Naive thymus-derived CD8-positive, alpha-beta T cell (primary cell): ENCODE results near the gene SCUBE2. TPM values are rescaled to one million over a fixed set of nuclear protein-coding genes. Genes with fewer than 3 reads are reported as not detected.

Experiments
- ATAC-seq, 2 donors: fragments of 150-1000 bp; cut with Tn5 transposase in 1 of 2; sonication (Bioruptor Pico), chemical (Tn5 transposase) in 1 of 2; 1 replicate in 1 of 2; 2 replicates in 1 of 2; pipeline ENCODE4 v1.10.0; 2021; ENCODE audit warnings: mild to moderate bottlenecking in 2 of 2, moderate library complexity in 2 of 2
- POLR2A ChIA-PET: fragments of 350-600 bp; sonication (Branson Sonifier 250); formaldehyde crosslinking; loops from one replicate; lab custom pipeline; 2021; ENCODE audit warnings: antibody characterized with exemption; lab: Charles Lee
- DNase-seq, 10 donors: peaks; one replicate each; pipeline versions ENCODE4 v3.0.0 to v3.0.0-alpha.2; 2020 to 2022
- H3K27ac Mint-ChIP-seq, 10 donors: one replicate each; pipeline ENCODE4 v1.8.0; 2020 to 2022; ENCODE audit warnings: mild to moderate bottlenecking in 10 of 10, mixed read lengths in 10 of 10, moderate library complexity in 4 of 10, inconsistent platforms in 1 of 10
- H3K27me3 Mint-ChIP-seq, 5 donors: one replicate each; pipeline ENCODE4 v1.8.0; 2021 to 2022; ENCODE audit warnings: mixed read lengths in 5 of 5
- H3K36me3 Mint-ChIP-seq, 3 donors: one replicate each; pipeline ENCODE4 v1.8.0; 2020 to 2022; ENCODE audit warnings: mixed read lengths in 3 of 3, mild to moderate bottlenecking in 2 of 3, inconsistent platforms in 1 of 3
- H3K4me1 Mint-ChIP-seq, 4 donors: one replicate each; pipeline ENCODE4 v1.8.0; 2021 to 2022; ENCODE audit warnings: mixed read lengths in 4 of 4
- H3K4me3 Mint-ChIP-seq, 10 donors: one replicate each; pipeline ENCODE4 v1.8.0; 2020 to 2022; ENCODE audit warnings: mild to moderate bottlenecking in 10 of 10, mixed read lengths in 10 of 10, moderate library complexity in 6 of 10, inconsistent platforms in 1 of 10
- H3K9me3 Mint-ChIP-seq, 9 donors: one replicate each; pipeline ENCODE4 v1.8.0; 2020 to 2022; ENCODE audit warnings: mixed read lengths in 9 of 9, mild to moderate bottlenecking in 3 of 9, inconsistent platforms in 1 of 9, moderate library complexity in 1 of 9
- polyA plus RNA-seq, 3 donors: library from polyadenylated mRNA; unstranded; fragments of 300-500 nt; fragmentation: Illumina TruSeq; gene quantifications; one replicate each; pipeline ENCODE4 v1.2.3, GENCODE V29; 2021
- total RNA-seq, 8 experiments: library from RNA in 2 of 8; stranded (reverse) in 2 of 8; gene quantifications; one replicate each; pipeline ENCODE4 v1.2.3 and lab custom pipeline; 2021 to 2026

Gene SCUBE2
- total and polyA plus RNA-seq, 5 experiments from 2014 or later = 0.96 TPM; not detected in 4

DNA sequence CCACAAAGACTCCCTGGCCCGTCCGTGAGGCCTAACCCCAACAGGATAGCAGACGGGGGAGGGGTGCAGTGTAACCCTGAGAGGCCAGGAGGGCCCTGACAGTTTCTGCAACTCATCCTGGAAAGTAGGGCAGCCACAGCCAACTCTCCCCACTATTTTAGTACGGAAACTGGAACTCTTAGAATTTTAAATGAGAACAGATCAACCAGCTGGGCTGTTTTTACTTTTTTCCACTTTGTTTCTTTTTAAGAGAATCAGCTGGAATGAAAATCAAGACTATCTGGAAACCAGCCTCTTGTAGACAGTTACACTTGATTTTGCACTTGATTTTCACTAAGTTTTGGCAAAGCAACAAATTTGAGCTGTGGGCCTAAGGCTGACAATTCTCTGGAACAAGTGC lies 44.9 kb downstream of the SCUBE2 start:
- Mint-ChIP-seq H3K9me3 (no peaks in the 10 kb centered on the region), H3K4me1 (no peaks in the 10 kb centered on the region), H3K27me3 (peaks cover 0 to 3% (median 0%) of the 10 kb centered on the region in 5 donors), H3K4me3 (no peak overlapping the region), H3K27ac (no peak overlapping the region), H3K36me3 (no peaks in the 10 kb centered on the region)
- no peak for ATAC-seq
- no peak for DNase-seq
- POLR2A ChIA-PET = no interaction called here

DNA sequence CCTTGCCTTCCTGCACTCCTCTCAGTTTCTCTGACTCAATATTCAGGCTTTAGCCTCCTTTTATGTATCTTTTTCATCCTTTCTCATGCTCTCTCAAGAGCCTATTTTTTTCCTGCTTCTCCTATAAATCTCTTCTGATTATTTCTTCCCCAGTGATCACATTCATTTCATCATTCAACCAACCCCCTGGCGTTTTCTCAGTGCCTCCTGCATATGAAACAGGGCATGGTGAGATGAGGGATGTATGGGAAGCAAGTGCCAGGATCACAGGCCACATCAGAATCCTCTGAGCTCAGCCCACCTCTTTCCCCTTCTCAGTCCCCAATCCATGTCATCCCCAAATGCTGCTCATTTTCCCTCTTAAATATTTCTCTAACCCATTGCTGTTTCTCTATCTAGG lies 48.9 kb downstream of the SCUBE2 start:
- DNase-seq (no peak), ATAC-seq (no peak)
- Mint-ChIP-seq H3K27me3 (peaks cover 4 to 14% (median 9%) of the 10 kb centered on the region in 5 donors), H3K4me1 (no peaks in the 10 kb centered on the region), H3K4me3 (no peak overlapping the region), H3K27ac (no peak overlapping the region), H3K9me3 (no peaks in the 10 kb centered on the region), H3K36me3 (no peaks in the 10 kb centered on the region)
- POLR2A ChIA-PET = no interaction called here

DNA sequence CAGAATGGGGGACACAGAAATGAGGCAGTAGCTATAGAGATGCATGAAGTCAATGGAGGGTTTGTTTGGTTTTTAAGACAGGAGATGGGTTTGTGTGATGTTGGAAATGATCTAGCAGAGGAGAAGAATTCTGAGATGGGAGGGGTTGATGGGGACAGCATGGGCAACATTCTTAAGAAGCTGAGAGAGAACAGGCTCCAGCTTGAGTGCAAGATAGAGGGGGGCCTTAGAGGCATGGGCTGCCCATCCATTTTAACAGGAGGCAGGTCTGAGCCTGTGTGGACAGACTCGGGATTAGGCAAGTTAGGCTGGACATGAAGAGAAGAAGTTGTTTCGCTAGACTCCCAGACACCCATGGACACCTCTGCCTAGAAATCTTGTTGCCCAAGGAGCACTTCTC lies 49.7 kb downstream of the SCUBE2 start:
- Mint-ChIP-seq H3K36me3 (no peaks in the 10 kb centered on the region), H3K27me3 (peaks cover 4 to 14% (median 9%) of the 10 kb centered on the region in 5 donors), H3K4me1 (no peaks in the 10 kb centered on the region), H3K9me3 (no peaks in the 10 kb centered on the region), H3K27ac (no peak overlapping the region), H3K4me3 (no peak overlapping the region)
- DNase-seq (no peak), ATAC-seq (no peak)
- POLR2A ChIA-PET = no interaction called here

DNA sequence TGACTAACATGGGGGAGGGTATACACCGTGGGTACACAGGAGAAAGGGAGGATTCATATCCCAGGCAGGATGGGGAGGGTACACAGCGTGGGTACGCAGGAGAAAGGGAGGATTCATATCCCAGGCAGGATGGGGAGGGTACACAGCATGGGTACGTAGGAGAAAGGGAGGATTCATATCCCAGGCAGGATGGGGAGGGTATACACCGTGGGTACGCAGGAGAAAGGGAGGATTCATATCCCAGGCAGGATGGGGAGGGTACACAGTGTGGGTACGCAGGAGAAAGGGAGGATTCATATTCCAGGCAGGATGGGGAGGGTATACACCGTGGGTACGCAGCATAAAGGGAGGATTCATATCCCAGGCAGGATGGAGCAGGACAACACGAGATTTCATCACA lies 51.0 kb downstream of the SCUBE2 start:
- DNase-seq (no peak), ATAC-seq (no peak)
- Mint-ChIP-seq H3K27ac (no peak overlapping the region), H3K4me3 (no peak overlapping the region), H3K4me1 (no peaks in the 10 kb centered on the region), H3K9me3 (no peaks in the 10 kb centered on the region), H3K27me3 (peaks cover 4 to 14% (median 9%) of the 10 kb centered on the region in 5 donors), H3K36me3 (no peaks in the 10 kb centered on the region)
- POLR2A ChIA-PET = no interaction called here

DNA sequence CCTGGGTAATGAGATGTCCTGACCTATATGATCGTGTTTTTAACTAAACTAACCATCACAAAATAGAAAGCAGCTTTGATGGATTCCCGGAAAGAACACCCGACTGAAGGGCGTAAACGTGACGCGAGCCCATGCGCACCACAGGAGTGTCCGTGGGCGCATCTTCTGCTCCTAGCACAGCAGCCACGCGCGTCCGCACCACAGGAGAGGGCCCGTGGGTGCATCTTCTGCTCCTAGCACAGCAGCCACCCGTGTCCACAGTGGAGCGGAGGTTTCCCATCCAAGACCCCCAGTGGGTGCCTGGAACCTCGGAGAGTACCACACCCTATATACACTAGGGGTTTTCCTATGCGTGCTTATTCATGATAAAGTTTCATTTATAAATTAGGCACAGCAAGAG lies 51.5 kb downstream of the SCUBE2 start:
- Mint-ChIP-seq H3K36me3 (no peaks in the 10 kb centered on the region), H3K27me3 (peaks cover 4 to 14% (median 9%) of the 10 kb centered on the region in 5 donors), H3K4me1 (no peaks in the 10 kb centered on the region), H3K27ac (no peak overlapping the region), H3K4me3 (no peak overlapping the region), H3K9me3 (no peaks in the 10 kb centered on the region)
- DNase-seq = no peak
- ATAC-seq = no peak
- POLR2A ChIA-PET = no interaction called here

DNA sequence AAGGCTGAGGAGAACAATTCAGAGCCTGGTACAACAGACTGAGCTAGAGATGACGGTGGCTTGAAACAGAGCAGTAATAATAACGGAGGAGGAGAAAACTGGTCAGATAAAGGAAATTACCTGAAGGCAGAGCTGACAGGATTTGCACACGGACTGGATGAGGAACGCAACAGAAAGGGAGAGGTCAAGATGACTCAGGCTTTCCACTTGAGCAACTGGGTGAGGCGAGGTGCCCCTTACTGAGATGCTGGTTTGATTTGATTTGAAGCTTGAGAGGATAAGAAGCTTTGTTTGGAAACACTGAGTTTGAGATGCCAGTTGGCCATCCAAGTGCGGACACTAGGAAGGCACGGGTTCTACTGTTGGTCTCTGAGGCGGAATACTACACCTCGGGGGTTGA lies 52.2 kb downstream of the SCUBE2 start:
- POLR2A ChIA-PET = no interaction called here
- peaks cover 3 to 14% (median 9%) of the 10 kb centered on the region in 5 donors for H3K27me3 Mint-ChIP-seq
- H3K27ac Mint-ChIP-seq = no peak overlapping the region
- H3K36me3 Mint-ChIP-seq = no peaks in the 10 kb centered on the region
- no peaks in the 10 kb centered on the region for H3K4me1 Mint-ChIP-seq
- ATAC-seq (no peak), DNase-seq (no peak)
- no peak overlapping the region for H3K4me3 Mint-ChIP-seq
- H3K9me3 Mint-ChIP-seq = no peaks in the 10 kb centered on the region

DNA sequence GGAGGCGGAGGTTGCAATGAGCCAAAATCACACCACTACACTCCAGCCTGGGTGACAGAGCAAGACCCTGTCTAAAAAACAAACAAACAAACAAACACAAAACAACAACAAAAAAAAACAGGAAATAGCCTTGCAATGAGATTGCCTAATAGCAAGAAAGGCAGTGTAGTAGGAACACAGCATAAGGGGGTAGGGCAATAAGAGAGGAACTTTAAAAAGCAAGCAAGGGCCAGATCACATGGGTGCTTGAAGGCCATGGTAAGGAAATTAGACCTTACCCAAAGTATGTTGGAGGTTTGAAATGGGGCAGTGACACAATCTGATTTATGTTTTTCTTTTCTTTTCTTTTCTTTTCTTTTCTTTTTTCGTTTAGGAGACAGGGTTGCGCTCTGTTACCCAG lies 52.9 kb downstream of the SCUBE2 start:
- H3K36me3 Mint-ChIP-seq = no peaks in the 10 kb centered on the region

DNA sequence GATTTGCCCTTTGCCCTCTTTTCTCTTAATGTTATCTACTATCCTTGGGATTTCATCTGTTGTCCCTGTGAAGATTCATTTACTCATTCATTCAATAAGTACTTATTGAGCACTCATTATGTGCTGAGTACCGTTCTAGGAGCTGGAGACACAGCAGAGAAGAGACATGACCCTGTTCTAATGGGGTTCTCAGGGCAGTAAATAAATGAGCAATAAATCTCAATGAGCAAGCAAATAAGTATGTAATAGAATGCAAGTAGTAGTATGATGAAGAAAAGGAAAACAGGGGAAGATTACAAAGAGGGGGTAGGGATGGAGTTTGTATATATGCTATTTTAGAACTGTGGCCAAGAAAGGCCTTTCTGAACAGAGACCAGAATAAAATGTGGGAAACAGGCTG lies 53.4 kb downstream of the SCUBE2 start:
- no peaks in the 10 kb centered on the region for H3K4me1 Mint-ChIP-seq
- H3K4me3 Mint-ChIP-seq = no peak overlapping the region
- no peak for ATAC-seq
- H3K27me3 Mint-ChIP-seq = peaks cover 4 to 16% (median 9%) of the 10 kb centered on the region in 5 donors
- DNase-seq = no peak
- no peak overlapping the region for H3K27ac Mint-ChIP-seq
- H3K9me3 Mint-ChIP-seq = no peaks in the 10 kb centered on the region
- no peaks in the 10 kb centered on the region for H3K36me3 Mint-ChIP-seq
- POLR2A ChIA-PET = no interaction called here

More for the DNA sequence above, 52.9 kb downstream of the SCUBE2 start:
- Mint-ChIP-seq H3K4me3 (no peak overlapping the region), H3K27me3 (peaks cover 4 to 14% (median 9%) of the 10 kb centered on the region in 5 donors), H3K4me1 (no peaks in the 10 kb centered on the region), H3K27ac (no peak overlapping the region), H3K9me3 (no peaks in the 10 kb centered on the region)
- ATAC-seq = no peak
- POLR2A ChIA-PET = no interaction called here
- no peak for DNase-seq

DNA sequence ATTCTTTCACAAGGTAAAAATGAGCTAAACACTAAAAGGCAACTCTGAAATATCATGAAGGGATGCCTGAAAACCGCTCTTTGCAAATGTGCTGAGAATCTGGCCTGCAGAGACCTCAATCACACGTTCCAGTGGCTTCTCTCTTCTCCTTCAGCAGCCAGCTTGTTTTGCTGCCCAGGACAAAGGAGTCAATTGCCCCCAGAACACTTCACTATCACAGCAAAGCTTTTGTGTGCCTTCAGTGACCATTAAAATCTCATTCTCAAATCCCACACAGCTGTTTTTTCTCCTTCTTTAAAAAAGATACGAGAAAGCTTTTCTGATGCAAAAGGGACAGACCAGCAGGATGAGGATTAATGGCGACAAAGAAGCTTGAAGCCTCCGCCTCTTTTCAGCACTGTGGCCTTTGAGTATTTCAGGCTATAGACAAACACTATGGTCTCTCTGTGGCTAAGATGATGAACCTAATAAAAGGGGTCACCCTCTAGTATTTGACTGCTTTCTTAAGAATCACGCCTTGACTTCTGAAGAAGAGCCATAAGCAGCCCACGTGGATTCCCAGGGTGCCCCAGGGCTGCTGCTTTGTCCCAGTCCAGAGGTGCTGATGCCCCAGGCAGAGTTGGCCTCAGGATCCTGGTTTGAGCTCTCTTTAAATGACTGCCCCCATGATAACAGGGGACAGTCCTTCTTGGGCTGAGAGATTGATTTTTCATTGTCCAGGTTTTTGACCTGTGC lies 54.2 kb downstream of the SCUBE2 start:
- POLR2A ChIA-PET = no interaction called here
- H3K36me3 Mint-ChIP-seq = no peaks in the 10 kb centered on the region
- no peaks in the 10 kb centered on the region for H3K4me1 Mint-ChIP-seq
- H3K27ac Mint-ChIP-seq = no peak overlapping the region
- no peaks in the 10 kb centered on the region for H3K9me3 Mint-ChIP-seq
- DNase-seq (no peak), ATAC-seq (no peak)
- H3K27me3 Mint-ChIP-seq = peaks cover 4 to 16% (median 9%) of the 10 kb centered on the region in 5 donors
- H3K4me3 Mint-ChIP-seq = no peak overlapping the region

DNA sequence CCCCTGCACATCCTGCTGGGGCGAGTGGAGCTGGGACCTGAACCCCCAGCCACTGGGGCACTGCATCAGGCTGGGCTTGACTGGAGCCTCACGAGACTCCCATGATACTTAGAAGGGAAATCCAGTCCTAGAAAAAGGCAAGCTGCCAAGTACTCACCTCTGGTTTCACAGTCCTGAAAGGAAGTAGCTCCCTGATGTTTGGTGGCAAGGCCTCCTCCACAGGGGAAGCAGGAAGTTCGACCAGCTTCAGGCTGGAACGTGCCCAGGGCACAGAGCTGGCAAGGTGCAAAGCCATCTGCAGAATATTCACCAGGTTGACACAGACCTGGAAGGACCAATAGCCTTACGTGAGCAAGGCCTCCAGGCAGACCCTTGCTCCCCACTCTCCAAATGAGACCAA lies 60.8 kb downstream of the SCUBE2 start:
- Mint-ChIP-seq H3K9me3 (no peaks in the 10 kb centered on the region), H3K36me3 (no peaks in the 10 kb centered on the region), H3K4me3 (no peak overlapping the region), H3K4me1 (no peaks in the 10 kb centered on the region), H3K27ac (no peak overlapping the region), H3K27me3 (peaks cover 0 to 4% (median 1%) of the 10 kb centered on the region in 5 donors)
- no peak for ATAC-seq
- DNase-seq = no peak
- POLR2A ChIA-PET = no interaction called here

DNA sequence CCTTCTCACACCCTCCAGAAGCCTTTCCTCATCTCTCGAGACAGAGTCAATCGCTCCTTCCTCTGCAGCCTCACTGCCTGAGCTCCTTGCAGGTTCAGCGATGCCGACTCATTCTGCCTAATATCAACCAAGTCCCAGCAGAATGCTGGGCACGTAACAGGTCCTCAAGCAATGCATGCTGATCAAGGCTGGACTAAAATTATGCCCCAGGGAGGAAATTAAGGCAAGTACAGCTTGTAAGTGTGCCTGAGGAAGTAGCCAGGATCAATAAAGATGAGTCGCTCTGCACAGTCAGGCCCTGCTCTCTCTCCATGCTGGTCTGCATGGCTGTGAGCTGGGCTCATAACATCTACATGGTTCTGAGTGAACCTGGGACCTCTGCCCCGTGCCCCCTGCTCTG lies 62.0 kb downstream of the SCUBE2 start:
- H3K27ac Mint-ChIP-seq = peak overlapping the region in 1 of 10 donors; percentile 40
- no peak overlapping the region for H3K4me3 Mint-ChIP-seq
- no peaks in the 10 kb centered on the region for H3K9me3 Mint-ChIP-seq
- POLR2A ChIA-PET = no interaction called here
- H3K27me3 Mint-ChIP-seq = peaks cover 0 to 8% (median 5%) of the 10 kb centered on the region in 5 donors
- no peak for DNase-seq
- H3K4me1 Mint-ChIP-seq = no peaks in the 10 kb centered on the region
- no peaks in the 10 kb centered on the region for H3K36me3 Mint-ChIP-seq
- no peak for ATAC-seq

DNA sequence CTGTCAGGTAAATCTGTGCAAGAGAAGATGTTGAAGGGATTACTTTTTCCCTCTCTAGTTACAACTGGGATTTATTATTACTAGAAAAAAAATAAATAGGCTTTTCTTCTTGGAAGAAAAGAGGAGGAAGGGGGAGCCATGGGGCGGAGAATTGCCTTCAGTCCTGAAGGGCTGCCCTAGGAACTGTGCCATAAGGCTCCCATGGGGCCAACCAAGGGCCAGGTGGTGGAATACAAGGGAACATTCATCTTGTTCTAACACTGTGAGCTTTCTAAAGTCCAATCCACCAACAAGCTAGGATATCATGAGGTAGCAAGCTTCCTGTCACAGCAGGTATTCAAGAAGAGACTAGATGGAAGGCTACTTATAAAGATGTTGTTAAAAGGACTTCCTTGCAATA lies 62.8 kb downstream of the SCUBE2 start:
- DNase-seq (no peak), ATAC-seq (no peak)
- H3K9me3 Mint-ChIP-seq = no peaks in the 10 kb centered on the region
- H3K4me1 Mint-ChIP-seq = no peaks in the 10 kb centered on the region
- no peak overlapping the region for H3K4me3 Mint-ChIP-seq
- peaks cover 0 to 9% (median 4%) of the 10 kb centered on the region in 5 donors for H3K27me3 Mint-ChIP-seq
- no peak overlapping the region for H3K27ac Mint-ChIP-seq
- POLR2A ChIA-PET = no interaction called here
- no peaks in the 10 kb centered on the region for H3K36me3 Mint-ChIP-seq

DNA sequence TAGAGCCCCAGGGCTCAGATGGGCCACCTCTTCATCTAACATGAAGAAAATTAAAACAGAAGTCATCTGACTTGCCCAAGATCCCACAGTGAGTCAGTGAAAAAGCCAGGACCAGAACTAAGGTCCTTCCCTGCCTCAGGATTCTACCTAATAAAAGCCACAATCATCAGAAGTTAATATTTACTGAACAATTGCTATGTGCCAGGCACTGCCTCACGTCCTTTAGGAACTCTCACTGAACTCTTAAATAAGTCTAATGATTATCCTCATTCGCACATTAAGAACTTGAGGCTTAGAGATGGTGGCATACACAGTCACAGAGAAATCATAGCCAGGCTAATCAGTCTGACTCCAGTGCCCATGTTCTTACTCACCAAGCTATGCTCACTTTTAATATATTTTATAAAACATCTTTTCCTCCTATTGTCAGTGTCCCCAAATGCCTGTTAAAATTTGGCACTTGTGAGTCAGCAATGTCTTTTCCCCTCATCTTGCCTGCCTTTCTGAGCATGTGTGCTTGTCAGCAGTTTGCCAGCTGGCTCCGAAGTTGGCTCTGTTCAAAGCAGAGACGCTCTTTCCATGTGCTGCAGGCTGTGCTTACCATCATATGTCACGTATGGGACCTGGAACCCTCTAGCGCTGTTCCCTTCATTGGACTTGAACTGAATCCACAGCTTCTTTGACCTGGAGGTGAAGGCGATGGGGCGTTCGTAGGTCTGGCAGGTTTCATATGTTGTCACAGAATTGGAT lies 66.1 kb downstream of the SCUBE2 start:
- POLR2A ChIA-PET = no interaction called here
- Mint-ChIP-seq H3K9me3 (no peaks in the 10 kb centered on the region), H3K27me3 (peaks cover 3 to 12% (median 6%) of the 10 kb centered on the region in 5 donors), H3K27ac (no peak overlapping the region), H3K36me3 (no peaks in the 10 kb centered on the region), H3K4me3 (no peak overlapping the region), H3K4me1 (peaks cover 0 to 4% (median 0%) of the 10 kb centered on the region in 4 donors)
- no peak for DNase-seq
- ATAC-seq = no peak
